Tibial nerve (tissue), 3 donors: ENCODE data around the gene LMF2.

Source experiments
- POLR2A ChIP-seq, 2 donors: fragments of 450-650 bp; IDR thresholded peaks; one replicate each; pipeline ENCODE4 v1.6.1; 2017; ENCODE audit warnings: antibody characterized with exemption in 2 of 2, mild to moderate bottlenecking in 2 of 2, moderate library complexity in 2 of 2
- TF ChIP-seq, protein P1 (sequence below), 5 experiments: fragments of 200-600 bp in 3 of 5; fragments of 450-650 bp in 2 of 5; sonication (generic) in 3 of 5; IDR thresholded peaks; one replicate each; pipeline ENCODE4 v1.5.1; 2016 to 2019; ENCODE audit warnings: antibody characterized with exemption in 5 of 5, mild to moderate bottlenecking in 3 of 5, moderate library complexity in 2 of 5

- TF ChIP-seq, protein P1, sequence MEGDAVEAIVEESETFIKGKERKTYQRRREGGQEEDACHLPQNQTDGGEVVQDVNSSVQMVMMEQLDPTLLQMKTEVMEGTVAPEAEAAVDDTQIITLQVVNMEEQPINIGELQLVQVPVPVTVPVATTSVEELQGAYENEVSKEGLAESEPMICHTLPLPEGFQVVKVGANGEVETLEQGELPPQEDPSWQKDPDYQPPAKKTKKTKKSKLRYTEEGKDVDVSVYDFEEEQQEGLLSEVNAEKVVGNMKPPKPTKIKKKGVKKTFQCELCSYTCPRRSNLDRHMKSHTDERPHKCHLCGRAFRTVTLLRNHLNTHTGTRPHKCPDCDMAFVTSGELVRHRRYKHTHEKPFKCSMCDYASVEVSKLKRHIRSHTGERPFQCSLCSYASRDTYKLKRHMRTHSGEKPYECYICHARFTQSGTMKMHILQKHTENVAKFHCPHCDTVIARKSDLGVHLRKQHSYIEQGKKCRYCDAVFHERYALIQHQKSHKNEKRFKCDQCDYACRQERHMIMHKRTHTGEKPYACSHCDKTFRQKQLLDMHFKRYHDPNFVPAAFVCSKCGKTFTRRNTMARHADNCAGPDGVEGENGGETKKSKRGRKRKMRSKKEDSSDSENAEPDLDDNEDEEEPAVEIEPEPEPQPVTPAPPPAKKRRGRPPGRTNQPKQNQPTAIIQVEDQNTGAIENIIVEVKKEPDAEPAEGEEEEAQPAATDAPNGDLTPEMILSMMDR (IDR thresholded peaks at IDR 0.05), result no peak
- TF ChIP-seq POLR2A (IDR thresholded peaks at IDR 0.05), result no peak
Measured at GRCh38 chr22:50459496-50460140, 47.9 kb downstream of the LMF2 start.
